ENCODE results near the gene UST. TPM values are rescaled to one million over a fixed set of nuclear protein-coding genes. Genes with fewer than 3 reads are reported as not detected.

UST gene
- polyA plus RNA-seq, 1 experiment = 21.4 TPM

DNA sequence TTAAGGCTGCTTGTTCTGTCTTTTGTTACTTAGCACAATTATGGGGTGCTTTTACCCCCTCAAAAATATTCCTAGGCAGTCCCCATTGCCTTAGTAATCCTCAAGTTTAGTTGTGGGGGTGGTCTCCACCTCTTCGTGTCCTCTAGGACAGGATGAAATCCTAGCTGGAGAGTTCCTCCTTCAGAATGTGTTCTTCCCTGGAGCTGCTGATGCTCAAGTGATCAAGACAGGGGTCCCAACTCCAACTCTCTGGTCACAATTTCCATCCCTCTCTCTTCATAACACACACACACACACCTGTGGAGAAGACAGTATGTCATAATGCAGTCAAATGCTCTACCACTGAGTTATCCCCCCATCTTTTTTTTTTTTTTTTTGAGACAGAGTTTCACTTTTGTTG, 280.7 kb downstream of the UST start:
- CTCF ChIA-PET = interaction anchor here (0.6 to 10.9 kb wide), 28 partner anchors 8 to 543 kb away, joined by 3 to 132 read pairs (median 4); no protein-coding TSS in a partner anchor
- Histone ChIP-seq H3K27ac (ENCODE audit: low read depth, low read length) (no peak overlapping the region), H3K9me3 (ENCODE audit: control insufficient read depth, insufficient read depth, low read length) (peaks cover 2% of the 10 kb centered on the region; the same call in 1 of the 2 replicates), H3K4me3 (ENCODE audit: low read depth, low read length) (no peak overlapping the region), H3K27me3 (ENCODE audit: control insufficient read depth, insufficient read depth, low read length) (no peaks in the 10 kb centered on the region)
- POLR2A ChIA-PET = interaction anchor here (0.7 to 0.9 kb wide), 2 partner anchors 290 to 308 kb away, joined by 4 to 8 read pairs; partner anchors contain the start of gene TAB2
- DNase-seq (ENCODE audit: low read depth, low spot score) = no peak
- TF ChIP-seq, protein P1, sequence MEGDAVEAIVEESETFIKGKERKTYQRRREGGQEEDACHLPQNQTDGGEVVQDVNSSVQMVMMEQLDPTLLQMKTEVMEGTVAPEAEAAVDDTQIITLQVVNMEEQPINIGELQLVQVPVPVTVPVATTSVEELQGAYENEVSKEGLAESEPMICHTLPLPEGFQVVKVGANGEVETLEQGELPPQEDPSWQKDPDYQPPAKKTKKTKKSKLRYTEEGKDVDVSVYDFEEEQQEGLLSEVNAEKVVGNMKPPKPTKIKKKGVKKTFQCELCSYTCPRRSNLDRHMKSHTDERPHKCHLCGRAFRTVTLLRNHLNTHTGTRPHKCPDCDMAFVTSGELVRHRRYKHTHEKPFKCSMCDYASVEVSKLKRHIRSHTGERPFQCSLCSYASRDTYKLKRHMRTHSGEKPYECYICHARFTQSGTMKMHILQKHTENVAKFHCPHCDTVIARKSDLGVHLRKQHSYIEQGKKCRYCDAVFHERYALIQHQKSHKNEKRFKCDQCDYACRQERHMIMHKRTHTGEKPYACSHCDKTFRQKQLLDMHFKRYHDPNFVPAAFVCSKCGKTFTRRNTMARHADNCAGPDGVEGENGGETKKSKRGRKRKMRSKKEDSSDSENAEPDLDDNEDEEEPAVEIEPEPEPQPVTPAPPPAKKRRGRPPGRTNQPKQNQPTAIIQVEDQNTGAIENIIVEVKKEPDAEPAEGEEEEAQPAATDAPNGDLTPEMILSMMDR (IDR thresholded peaks at IDR 0.05; ENCODE audit: low read depth, low read length) = no peak

DNA sequence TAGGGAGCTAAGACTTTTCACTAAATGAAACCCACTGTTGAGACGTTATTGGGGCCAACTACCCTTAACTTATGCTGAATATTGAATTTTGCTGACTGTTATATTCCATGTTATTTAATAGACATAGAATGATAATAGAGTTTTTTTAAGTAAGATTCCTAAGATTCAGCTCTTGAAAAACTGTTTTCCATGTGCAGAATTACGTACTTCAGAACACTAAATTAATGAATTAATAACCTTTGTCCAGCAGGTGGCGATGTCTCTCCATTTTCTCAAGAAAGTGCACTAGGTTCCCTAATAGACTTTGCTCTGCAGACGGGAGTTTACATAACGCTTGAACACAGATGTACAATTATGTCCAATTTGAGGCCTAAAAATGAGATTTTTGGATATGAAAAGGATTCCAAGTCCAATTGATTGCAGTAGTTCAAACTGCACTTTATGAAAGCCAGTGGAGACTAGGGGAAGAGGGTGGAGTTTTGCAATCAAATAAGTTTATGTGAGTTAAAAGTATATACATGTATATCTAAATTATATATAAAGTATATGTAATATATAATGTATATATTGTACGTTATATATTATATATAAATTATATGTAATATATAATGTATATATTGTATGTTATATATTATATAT, 282.1 kb downstream of the UST start:
- DNase-seq (ENCODE audit: low read depth, low spot score) = peak; percentile 87
- no peaks in the 10 kb centered on the region for H3K27me3 ChIP-seq (ENCODE audit: control insufficient read depth, insufficient read depth, low read length)
- ChIA-PET POLR2A (interaction anchor here (0.6 to 0.8 kb wide), 2 partner anchors 402 to 403 kb away, joined by 3 to 5 read pairs; no protein-coding TSS in a partner anchor), CTCF (interaction anchor here (0.6 to 10.9 kb wide), 48 partner anchors 10 to 638 kb away, joined by 3 to 132 read pairs (median 4); partner anchors contain the start of gene PPIL4)
- H3K9me3 ChIP-seq (ENCODE audit: control insufficient read depth, insufficient read depth, low read length) = no peaks in the 10 kb centered on the region
- H3K4me3 ChIP-seq (ENCODE audit: low read depth, low read length) = no peak overlapping the region
- no peak overlapping the region for H3K27ac ChIP-seq (ENCODE audit: low read depth, low read length)
- TF ChIP-seq, protein P1 (IDR thresholded peaks at IDR 0.05; ENCODE audit: low read depth, low read length) = peak; percentile 60

DNA sequence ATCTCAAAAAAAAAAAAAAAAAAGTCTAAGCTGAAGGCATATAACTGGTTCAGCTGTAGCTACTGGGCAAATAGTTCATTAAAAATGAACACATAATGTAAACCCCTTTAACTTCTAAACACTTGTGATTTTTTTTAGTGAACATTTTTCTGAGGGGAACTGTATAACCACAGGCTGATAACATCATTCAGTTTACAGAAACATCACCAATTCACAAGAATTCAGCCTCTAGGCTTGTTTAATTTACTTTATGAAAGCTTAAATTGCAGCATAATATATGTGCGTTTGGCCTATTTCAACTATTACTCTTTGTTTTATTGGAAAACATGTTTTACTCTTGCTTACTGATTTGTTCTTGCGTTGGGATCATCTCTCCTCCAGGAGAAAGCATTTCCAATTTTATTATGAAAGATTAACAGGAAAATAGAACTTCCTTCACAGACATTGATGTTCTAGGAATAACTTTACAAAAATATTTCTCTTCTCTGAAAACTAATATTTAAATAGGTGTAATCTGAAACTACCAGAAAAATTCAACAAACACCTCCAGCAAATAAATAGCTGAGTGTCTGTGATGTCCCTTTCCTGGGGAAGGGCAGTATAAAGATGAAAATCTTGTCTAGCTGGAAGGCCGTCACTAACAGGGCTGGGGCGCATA, 284.5 kb downstream of the UST start:
- Histone ChIP-seq H3K4me3 (ENCODE audit: low read depth, low read length) (no peak overlapping the region), H3K27ac (ENCODE audit: low read depth, low read length) (peak overlapping the region; percentile 93), H3K27me3 (ENCODE audit: control insufficient read depth, insufficient read depth, low read length) (no peaks in the 10 kb centered on the region), H3K9me3 (ENCODE audit: control insufficient read depth, insufficient read depth, low read length) (no peaks in the 10 kb centered on the region)
- TF ChIP-seq, protein P1 (IDR thresholded peaks at IDR 0.05; ENCODE audit: low read depth, low read length) = no peak
- POLR2A ChIA-PET = interaction anchor here (0.7 to 2.8 kb wide), 9 partner anchors 15 to 482 kb away, joined by 3 to 12 read pairs (median 5); no protein-coding TSS in a partner anchor
- CTCF ChIA-PET = interaction anchor here (0.8 to 10.9 kb wide), 7 partner anchors 35 to 486 kb away, joined by 3 to 132 read pairs (median 4); no protein-coding TSS in a partner anchor
- DNase-seq (ENCODE audit: low read depth, low spot score) = no peak

DNA sequence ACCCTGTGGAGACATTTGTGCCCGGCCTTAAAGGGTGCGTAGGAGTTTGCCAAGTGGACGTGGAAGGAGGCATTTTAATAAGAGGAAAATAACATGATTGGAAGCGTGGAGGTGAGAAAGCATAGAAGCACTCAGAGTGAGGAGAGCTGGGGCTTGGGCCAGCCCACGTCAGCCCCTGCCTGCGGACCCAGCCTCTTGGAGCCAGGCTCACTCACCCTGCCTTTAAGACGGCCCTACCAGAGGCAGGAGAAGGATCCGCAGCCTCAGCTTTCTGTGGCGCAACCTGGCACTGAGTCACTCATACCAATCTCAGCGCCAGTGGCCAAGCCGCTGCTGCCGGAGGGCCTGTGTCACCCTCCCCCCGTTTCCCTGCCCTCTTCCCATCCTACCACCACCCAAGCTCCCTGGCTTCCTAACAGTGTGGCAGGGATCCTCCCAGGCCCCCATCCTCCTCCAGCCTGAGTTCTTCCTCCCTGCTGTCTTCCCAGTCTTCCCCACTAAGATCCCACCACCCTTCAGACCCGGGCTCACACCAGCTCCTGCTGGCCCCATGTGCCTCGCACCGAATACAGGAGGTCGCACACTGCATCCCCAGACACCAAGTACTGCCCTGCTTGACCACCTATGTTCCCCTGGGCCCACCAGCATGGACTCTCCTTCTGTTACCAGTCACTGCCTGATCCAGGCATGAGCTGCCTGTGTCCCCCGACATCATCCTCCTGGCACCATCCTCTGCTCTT, 285.2 kb downstream of the UST start:
- Histone ChIP-seq H3K9me3 (ENCODE audit: control insufficient read depth, insufficient read depth, low read length) (no peaks in the 10 kb centered on the region), H3K27me3 (ENCODE audit: control insufficient read depth, insufficient read depth, low read length) (no peaks in the 10 kb centered on the region), H3K4me3 (ENCODE audit: low read depth, low read length) (no peak overlapping the region), H3K27ac (ENCODE audit: low read depth, low read length) (peak overlapping the region; percentile 93)
- ChIA-PET POLR2A (interaction anchor here (0.7 to 2.8 kb wide), 9 partner anchors 14 to 441 kb away, joined by 3 to 12 read pairs (median 6); no protein-coding TSS in a partner anchor), CTCF (interaction anchor here (0.8 to 10.9 kb wide), 7 partner anchors 35 to 485 kb away, joined by 3 to 132 read pairs (median 4); no protein-coding TSS in a partner anchor)
- TF ChIP-seq, protein P1 (IDR thresholded peaks at IDR 0.05; ENCODE audit: low read depth, low read length) = no peak
- DNase-seq (ENCODE audit: low read depth, low spot score) = peak; percentile 77

Measured in AG04450 (cell line).